Gastroesophageal sphincter (tissue), 4 donors: ENCODE results near the gene CAMK2N2. TPM values are rescaled to one million over a fixed set of nuclear protein-coding genes. Genes with fewer than 3 reads are reported as not detected.

ENCODE experiments used
- ATAC-seq: fragments of 150-250 bp; one replicate; pipeline ENCODE4 v1.9.1; 2016; ENCODE audit warnings: mild to moderate bottlenecking, moderate library complexity
- H3K27ac ChIP-seq, 4 donors: fragments of 200-600 bp; sonication (generic) in 3 of 4; 1 replicate in 3 of 4; 2 replicates in 1 of 4; pipeline ENCODE4 v1.5.1; 2016 to 2019
- H3K27me3 ChIP-seq: fragments of 200-600 bp; sonication (generic); one replicate; pipeline ENCODE4 v1.5.1; 2019
- H3K36me3 ChIP-seq, 2 donors: fragments of 200-600 bp; sonication (generic); one replicate each; pipeline ENCODE4 v1.5.1; 2019; ENCODE audit warnings: control low read depth in 1 of 2
- H3K4me1 ChIP-seq, 3 donors: fragments of 200-600 bp; sonication (generic); 1 replicate in 2 of 3; 2 replicates in 1 of 3; pipeline ENCODE4 v1.5.1; 2016 to 2019; ENCODE audit warnings: control low read depth in 2 of 3
- H3K4me3 ChIP-seq, 2 donors: fragments of 200-600 bp; sonication (generic); one replicate each; pipeline ENCODE4 v1.5.1; 2019; ENCODE audit warnings: mild to moderate bottlenecking in 1 of 2, moderate library complexity in 1 of 2
- H3K9me3 ChIP-seq, 3 donors: fragments of 200-600 bp; sonication (generic); one replicate each; pipeline ENCODE4 v1.5.1; 2017 to 2019; ENCODE audit warnings: control low read depth in 2 of 3
- EP300 ChIP-seq: sonication (generic); formaldehyde crosslinking; IDR thresholded peaks from one replicate; pipeline ENCODE4 v1.6.1; 2017; ENCODE audit warnings: antibody characterized with exemption, mild to moderate bottlenecking
- POLR2A ChIP-seq, 2 donors: fragments of 450-650 bp; IDR thresholded peaks; one replicate each; pipeline ENCODE4 v1.6.1; 2017; ENCODE audit warnings: antibody characterized with exemption in 2 of 2, mild to moderate bottlenecking in 2 of 2, moderate library complexity in 1 of 2
- POLR2AphosphoS5 ChIP-seq: sonication (generic); formaldehyde crosslinking; IDR thresholded peaks from one replicate; pipeline ENCODE4 v1.6.1; 2017; ENCODE audit warnings: antibody characterized with exemption
- WGBS, 2 donors: methylation state at CpG; one replicate each; pipeline ENCODE4 v1.1.5; 2018; ENCODE audit warnings: low coverage in 1 of 2; 5-methylcytosine and 5-hydroxymethylcytosine counted together
- total RNA-seq, 4 donors: library from RNA; depleted of rRNA; stranded (reverse); fragments of >200 nt; gene quantifications; one replicate each; pipeline ENCODE4 v1.1.0, GENCODE V29; 2016
- TF ChIP-seq, protein P1 (sequence below), 4 experiments: fragments of 200-600 bp in 2 of 4; fragments of 450-650 bp in 2 of 4; sonication (generic) in 1 of 4; IDR thresholded peaks; one replicate each; pipeline ENCODE4 v1.5.1; 2017 to 2019; ENCODE audit warnings: antibody characterized with exemption in 4 of 4, mild to moderate bottlenecking in 2 of 4, moderate library complexity in 2 of 4

The CAMK2N2 gene
- total RNA-seq, 4 donors from 2014 or later, result not detected

DNA sequence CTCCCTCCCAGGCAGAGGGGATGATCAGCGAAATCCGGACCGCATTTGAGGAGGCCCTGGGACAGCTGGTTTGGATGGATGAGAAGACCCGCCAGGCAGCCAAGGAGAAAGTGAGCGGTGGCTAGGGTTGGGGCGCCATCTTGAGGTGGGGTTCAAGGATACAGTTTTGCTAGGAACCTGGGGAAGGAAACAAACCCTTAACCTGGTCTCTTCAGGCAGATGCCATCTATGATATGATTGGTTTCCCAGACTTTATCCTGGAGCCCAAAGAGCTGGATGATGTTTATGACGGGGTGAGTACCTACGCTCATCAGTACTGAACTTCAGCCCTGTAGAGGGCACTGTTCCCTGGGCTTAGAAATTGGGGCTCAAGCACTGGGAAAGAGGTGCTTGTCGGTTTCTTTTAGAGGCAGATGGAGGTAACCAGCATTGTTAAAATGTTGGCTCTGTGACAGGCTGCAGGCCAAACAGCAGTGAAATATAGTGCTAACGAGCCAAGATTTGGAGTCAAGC, 28.1 kb upstream of the CAMK2N2 start:
- WGBS, 2 donors, result 0 to 6% methylated on average over 2 to 7 of the region's 10 CpGs
- no peaks in the 10 kb centered on the region for H3K9me3 ChIP-seq
- no peak overlapping the region for H3K27ac ChIP-seq
- H3K27me3 ChIP-seq, result peaks cover 60% of the 10 kb centered on the region
- no peak for TF ChIP-seq POLR2A (IDR thresholded peaks at IDR 0.05)
- TF ChIP-seq EP300, result no peak
- TF ChIP-seq, protein P1, sequence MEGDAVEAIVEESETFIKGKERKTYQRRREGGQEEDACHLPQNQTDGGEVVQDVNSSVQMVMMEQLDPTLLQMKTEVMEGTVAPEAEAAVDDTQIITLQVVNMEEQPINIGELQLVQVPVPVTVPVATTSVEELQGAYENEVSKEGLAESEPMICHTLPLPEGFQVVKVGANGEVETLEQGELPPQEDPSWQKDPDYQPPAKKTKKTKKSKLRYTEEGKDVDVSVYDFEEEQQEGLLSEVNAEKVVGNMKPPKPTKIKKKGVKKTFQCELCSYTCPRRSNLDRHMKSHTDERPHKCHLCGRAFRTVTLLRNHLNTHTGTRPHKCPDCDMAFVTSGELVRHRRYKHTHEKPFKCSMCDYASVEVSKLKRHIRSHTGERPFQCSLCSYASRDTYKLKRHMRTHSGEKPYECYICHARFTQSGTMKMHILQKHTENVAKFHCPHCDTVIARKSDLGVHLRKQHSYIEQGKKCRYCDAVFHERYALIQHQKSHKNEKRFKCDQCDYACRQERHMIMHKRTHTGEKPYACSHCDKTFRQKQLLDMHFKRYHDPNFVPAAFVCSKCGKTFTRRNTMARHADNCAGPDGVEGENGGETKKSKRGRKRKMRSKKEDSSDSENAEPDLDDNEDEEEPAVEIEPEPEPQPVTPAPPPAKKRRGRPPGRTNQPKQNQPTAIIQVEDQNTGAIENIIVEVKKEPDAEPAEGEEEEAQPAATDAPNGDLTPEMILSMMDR (IDR thresholded peaks at IDR 0.05), result peak in 2 of 4 experiments; percentile 48 to 59
- TF ChIP-seq POLR2AphosphoS5, result no peak
- no peaks in the 10 kb centered on the region for H3K36me3 ChIP-seq
- ATAC-seq, result no peak
- no peak overlapping the region for H3K4me3 ChIP-seq
- no peaks in the 10 kb centered on the region for H3K4me1 ChIP-seq

DNA sequence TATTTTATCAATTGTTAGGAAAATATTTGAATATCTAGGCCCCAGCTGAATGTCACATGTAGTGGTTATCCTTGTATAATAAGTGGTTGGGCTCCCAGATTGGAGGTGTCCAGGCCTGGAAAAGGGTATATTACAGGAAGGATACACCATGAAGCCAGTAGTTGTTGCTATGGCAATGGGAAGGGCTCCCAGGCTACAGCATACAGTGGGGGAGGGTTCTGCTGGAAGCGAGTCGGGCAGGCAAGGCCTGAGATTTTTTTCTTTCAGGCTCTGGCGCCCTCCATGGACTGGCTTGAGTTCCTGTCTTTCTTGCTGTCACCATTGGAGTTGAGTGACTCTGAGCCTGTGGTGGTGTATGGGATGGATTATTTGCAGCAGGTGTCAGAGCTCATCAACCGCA, 23.3 kb upstream of the CAMK2N2 start:
- H3K27ac ChIP-seq, result no peak overlapping the region
- TF ChIP-seq, protein P1 (IDR thresholded peaks at IDR 0.05), result peak in 2 of 4 experiments; percentile 11 to 23
- TF ChIP-seq POLR2A (IDR thresholded peaks at IDR 0.05), result no peak
- H3K27me3 ChIP-seq, result peaks cover 33% of the 10 kb centered on the region
- no peaks in the 10 kb centered on the region for H3K36me3 ChIP-seq
- H3K4me1 ChIP-seq, result no peaks in the 10 kb centered on the region
- peak; percentile 63 for ATAC-seq
- WGBS, 2 donors, result 6 to 19% methylated on average over 3 of the region's 4 CpGs
- no peak overlapping the region for H3K4me3 ChIP-seq
- H3K9me3 ChIP-seq, result no peaks in the 10 kb centered on the region

DNA sequence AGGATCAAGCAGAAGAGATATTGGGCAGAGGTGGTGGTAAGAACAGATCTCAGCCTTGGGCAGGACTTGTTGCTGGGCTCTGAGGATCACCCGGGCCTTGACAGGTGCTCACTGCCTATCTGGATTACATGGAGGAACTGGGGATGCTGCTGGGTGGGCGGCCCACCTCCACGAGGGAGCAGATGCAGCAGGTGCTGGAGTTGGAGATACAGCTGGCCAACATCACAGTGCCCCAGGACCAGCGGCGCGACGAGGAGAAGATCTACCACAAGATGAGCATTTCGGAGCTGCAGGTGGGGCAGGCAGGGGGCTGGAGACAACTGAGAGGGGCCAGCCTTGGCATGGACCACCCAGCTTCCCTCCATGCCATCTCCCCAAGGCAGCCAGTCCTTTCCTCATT, 22.3 kb upstream of the CAMK2N2 start:
- WGBS, 2 donors, result 50 to 100% methylated on average over 1 of the region's 8 CpGs
- Histone ChIP-seq H3K9me3 (no peaks in the 10 kb centered on the region), H3K4me1 (no peaks in the 10 kb centered on the region), H3K27me3 (peaks cover 24% of the 10 kb centered on the region), H3K4me3 (no peak overlapping the region), H3K36me3 (no peaks in the 10 kb centered on the region), H3K27ac (no peak overlapping the region)
- TF ChIP-seq EP300 (no peak), POLR2AphosphoS5 (no peak), POLR2A (IDR thresholded peaks at IDR 0.05) (no peak)
- TF ChIP-seq, protein P1 (IDR thresholded peaks at IDR 0.05), result no peak
- ATAC-seq, result no peak

- no peak for ATAC-seq
- 81 to 92% methylated on average over 2 to 3 of the region's 4 CpGs for WGBS, 2 donors
- Histone ChIP-seq H3K9me3 (no peaks in the 10 kb centered on the region), H3K36me3 (no peaks in the 10 kb centered on the region), H3K4me1 (no peaks in the 10 kb centered on the region), H3K27ac (no peak overlapping the region), H3K27me3 (peaks cover 23% of the 10 kb centered on the region), H3K4me3 (no peak overlapping the region)
- TF ChIP-seq POLR2AphosphoS5, result no peak
- TF ChIP-seq EP300, result no peak
- TF ChIP-seq POLR2A (IDR thresholded peaks at IDR 0.05), result no peak
- TF ChIP-seq, protein P1 (IDR thresholded peaks at IDR 0.05), result no peak
Observed at GRCh38 chr3:184282941-184283340, 21.6 kb upstream of the CAMK2N2 start.

DNA sequence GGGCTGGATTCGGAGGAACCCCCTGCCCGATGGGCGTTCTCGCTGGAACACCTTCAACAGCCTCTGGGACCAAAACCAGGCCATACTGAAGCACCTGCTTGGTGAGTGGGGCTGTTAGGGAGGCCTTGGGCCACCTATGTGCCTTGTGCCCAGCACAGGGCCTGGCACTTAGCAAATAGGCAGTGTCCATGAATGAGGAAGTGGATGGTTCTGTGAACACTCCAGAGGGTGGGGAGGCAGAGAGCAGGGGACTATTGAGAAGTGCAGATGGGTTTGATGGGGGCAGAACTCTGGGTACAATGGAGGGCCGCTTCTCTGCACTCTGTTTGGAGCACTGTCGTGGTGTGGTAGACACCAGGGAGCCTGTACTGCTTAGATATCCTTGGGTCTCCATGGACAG, 16.0 kb upstream of the CAMK2N2 start:
- ATAC-seq, result no peak
- TF ChIP-seq, protein P1 (IDR thresholded peaks at IDR 0.05), result no peak
- TF ChIP-seq POLR2A (IDR thresholded peaks at IDR 0.05) (no peak), EP300 (no peak)
- H3K27me3 ChIP-seq, result peaks cover 58% of the 10 kb centered on the region

More for the DNA sequence above, 16.0 kb upstream of the CAMK2N2 start:
- H3K9me3 ChIP-seq, result no peaks in the 10 kb centered on the region
- peaks cover 0 to 8% (median 0%) of the 10 kb centered on the region in 3 donors for H3K4me1 ChIP-seq
- 100% methylated on average over 2 of the region's 6 CpGs; no CpG with 5 or more reads in 1 of the 2 donors for WGBS, 2 donors
- H3K36me3 ChIP-seq, result no peaks in the 10 kb centered on the region
- H3K4me3 ChIP-seq, result no peak overlapping the region
- no peak overlapping the region for H3K27ac ChIP-seq
